GM21526 (cell line): ENCODE data around the gene RAI1.
"Not testable (repeated sequence)": the region's sequence is repeated elsewhere in the genome, so short reads cannot be mapped to it uniquely, and the experiment has no call there.

Source experiments
- ATAC-seq: cut with Tn5 transposase; IDR thresholded peaks from one replicate; pipeline ENCODE4 v1.9.1; 2021; ENCODE audit warnings: moderate library complexity; ENCODE audit not compliant: unreplicated experiment, low FRiP score

Gene RAI1

GRCh38 chr17:17663160-17664063 lies 17.8 kb upstream of the RAI1 start:
- ATAC-seq = peak; percentile 83

- ATAC-seq = no peak
Measured at GRCh38 chr17:17664064-17664452, 17.2 kb upstream of the RAI1 start.

GRCh38 chr17:17665255-17665654 lies 16.0 kb upstream of the RAI1 start:
- ATAC-seq = no peak

GRCh38 chr17:17666111-17666714 lies 15.0 kb upstream of the RAI1 start:
- no peak for ATAC-seq

GRCh38 chr17:17667231-17667630 lies 14.0 kb upstream of the RAI1 start:
- no peak for ATAC-seq

- ATAC-seq = no peak
Measured at GRCh38 chr17:17667947-17668346, 13.3 kb upstream of the RAI1 start.

GRCh38 chr17:17668358-17668757 lies 12.9 kb upstream of the RAI1 start:
- ATAC-seq = no peak

- no peak for ATAC-seq
Measured at GRCh38 chr17:17668775-17669579, 12.3 kb upstream of the RAI1 start.

- ATAC-seq = no peak
Measured at GRCh38 chr17:17669580-17670235, 11.6 kb upstream of the RAI1 start.

GRCh38 chr17:17670701-17671305 lies 10.5 kb upstream of the RAI1 start:
- ATAC-seq = no peak

GRCh38 chr17:17671369-17672129 lies 9.7 kb upstream of the RAI1 start:
- no peak for ATAC-seq

GRCh38 chr17:17672453-17673368 lies 8.5 kb upstream of the RAI1 start:
- ATAC-seq = no peak

- ATAC-seq = no peak
Measured at GRCh38 chr17:17675416-17675815, 5.8 kb upstream of the RAI1 start.

GRCh38 chr17:17675925-17676534 lies 5.2 kb upstream of the RAI1 start:
- ATAC-seq = no peak

- ATAC-seq = no peak
Measured at GRCh38 chr17:17676752-17677151, 4.5 kb upstream of the RAI1 start.

- no peak for ATAC-seq
Measured at GRCh38 chr17:17677299-17678040, 3.8 kb upstream of the RAI1 start.

GRCh38 chr17:17678063-17678699 lies 3.1 kb upstream of the RAI1 start:
- ATAC-seq = not testable (repeated sequence)
